OCI-LY3 (cell line): ENCODE results near the gene C10orf71.

Source experiments
- H2AFZ ChIP-seq: fragments of 200-600, 300-600 bp; shearing (Covaris generic); 2 replicates; pipeline ENCODE4 v1.6.0; 2014; ENCODE audit warnings: antibody characterized with exemption, low read depth, low read length
- H3K27ac ChIP-seq: fragments of 200-600, 300-600 bp; sonication (generic); 2 replicates; pipeline ENCODE4 v1.5.1; 2014; ENCODE audit warnings: mild to moderate bottlenecking, low read length, moderate library complexity, mixed read lengths
- H3K27me3 ChIP-seq: fragments of 200-600, 300-600 bp; sonication (generic); 2 replicates; pipeline ENCODE4 v1.6.1; 2014; ENCODE audit warnings: low read depth, low read length, mixed read lengths
- H3K36me3 ChIP-seq: fragments of 200-600, 300-600 bp; sonication (generic); replicated peaks from 2 replicates; pipeline ENCODE3; 2014; ENCODE audit warnings: low read depth, low read length, mixed read lengths
- H3K4me1 ChIP-seq: fragments of 300-600, 200-600 bp; sonication (generic); 2 replicates; pipeline ENCODE4 v1.6.1; 2014; ENCODE audit warnings: low read length, mixed read lengths
- H3K4me2 ChIP-seq: fragments of 200-600, 300-600 bp; sonication (generic); 2 replicates; pipeline ENCODE4 v1.6.1; 2014; ENCODE audit warnings: low read length, mixed read lengths
- H3K4me3 ChIP-seq: fragments of 300-600, 200-600 bp; sonication (generic); 2 replicates; pipeline ENCODE4 v1.5.1; 2014; ENCODE audit warnings: antibody characterized with exemption, mild to moderate bottlenecking, low read length, moderate library complexity
- H3K79me2 ChIP-seq: fragments of 300-600, 200-600 bp; shearing (Covaris generic); 2 replicates; pipeline ENCODE4 v1.6.1; 2014; ENCODE audit warnings: mild to moderate bottlenecking, low read length, mixed read lengths
- H3K9ac ChIP-seq: fragments of 300-600, 200-600 bp; shearing (Covaris generic); 2 replicates; pipeline ENCODE4 v1.6.0; 2014; ENCODE audit warnings: mild to moderate bottlenecking, low read length, moderate library complexity
- H3K9me3 ChIP-seq: fragments of 200-600, 300-600 bp; shearing (Covaris generic); 2 replicates; pipeline ENCODE4 v1.6.1; 2014; ENCODE audit warnings: low read length, mixed read lengths; ENCODE audit not compliant: insufficient read depth
- H4K20me1 ChIP-seq: fragments of 200-600, 300-600 bp; sonication (generic); 2 replicates; pipeline ENCODE4 v1.6.1; 2016; ENCODE audit warnings: low read length, mixed read lengths; ENCODE audit not compliant: insufficient read depth
- EZH2phosphoT487 ChIP-seq: fragments of 200-600 bp; shearing (Covaris generic); IDR thresholded peaks from 2 replicates; pipeline ENCODE4 v1.6.1; 2018; ENCODE audit warnings: antibody characterized with exemption, mixed run types, low read depth
- TF ChIP-seq, protein P1 (sequence below): fragments of 200-600, 300-600 bp; sonication (generic); IDR thresholded peaks from 2 replicates; pipeline ENCODE4 v1.5.1; 2014; ENCODE audit warnings: antibody characterized with exemption, low read length, low read depth

The C10orf71 gene

DNA sequence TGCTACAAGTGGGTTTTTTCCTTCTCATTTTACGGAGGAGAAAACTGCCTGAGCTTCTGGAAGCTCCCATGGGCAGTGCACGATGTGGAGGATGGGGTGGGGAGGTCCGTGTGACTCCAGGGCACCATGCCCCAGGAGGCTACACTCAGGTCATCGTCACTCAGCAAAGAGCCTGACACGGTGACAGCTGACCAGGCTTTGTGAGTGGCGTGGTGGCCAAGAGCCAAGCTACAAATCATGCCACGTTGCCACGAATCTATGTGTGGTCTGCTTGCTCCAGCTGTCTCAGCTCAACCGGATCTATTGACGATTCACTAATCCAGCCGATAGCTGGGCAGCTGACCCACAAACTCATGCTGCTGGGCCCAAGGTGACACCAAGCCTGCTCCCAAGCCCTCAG, 27.6 kb upstream of the C10orf71 start:
- H2AFZ ChIP-seq = no peak overlapping the region
- no peaks in the 10 kb centered on the region for H4K20me1 ChIP-seq
- H3K27ac ChIP-seq = no peak overlapping the region

DNA sequence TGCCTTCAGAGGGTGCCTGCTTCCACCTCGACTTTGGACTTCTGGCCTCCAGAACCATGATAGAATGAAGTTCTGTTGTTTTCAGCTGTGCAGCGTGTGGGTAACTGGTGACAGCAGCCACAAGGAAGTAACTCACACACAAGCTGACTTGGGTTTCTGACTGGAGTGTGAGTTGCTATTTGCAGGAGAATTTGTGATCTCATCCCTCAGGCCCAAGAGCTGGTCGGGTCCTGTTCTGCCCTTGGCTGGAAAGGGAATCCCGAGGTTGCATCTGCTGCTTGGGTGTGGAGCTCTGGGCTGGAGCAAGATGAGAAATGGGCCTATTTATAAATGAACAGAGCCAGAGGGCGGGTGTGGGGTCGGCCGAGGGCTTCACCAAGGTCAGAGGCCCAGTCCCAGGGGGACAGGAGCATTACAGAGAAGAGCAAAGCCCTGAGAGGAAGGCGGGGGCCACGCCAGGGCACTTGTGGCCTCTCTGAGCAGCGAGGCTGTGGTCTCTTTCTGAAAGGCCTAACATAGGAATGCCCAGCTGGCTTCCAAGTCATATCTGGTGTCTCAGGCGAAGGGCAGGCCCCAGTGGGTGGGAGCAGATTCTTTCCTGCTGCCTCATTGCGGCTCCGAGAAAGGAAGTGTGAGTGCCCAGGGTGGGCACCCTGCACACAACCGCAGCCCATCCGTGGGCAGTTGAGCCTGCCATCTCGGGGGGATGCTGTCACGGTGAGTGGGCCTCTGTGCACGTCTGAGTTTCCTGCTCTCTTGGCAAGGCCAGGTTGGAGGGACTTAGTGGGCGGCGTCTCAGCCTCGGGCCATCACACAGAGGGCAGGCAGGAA, 26.5 kb upstream of the C10orf71 start:
- Histone ChIP-seq H3K4me3 (no peak overlapping the region), H3K4me2 (no peak overlapping the region), H3K79me2 (no peaks in the 10 kb centered on the region), H3K9ac (no peak overlapping the region), H2AFZ (no peak overlapping the region; the same call in 1 of the 2 replicates), H3K4me1 (no peaks in the 10 kb centered on the region), H3K27me3 (no peaks in the 10 kb centered on the region), H4K20me1 (no peaks in the 10 kb centered on the region), H3K9me3 (no peaks in the 10 kb centered on the region), H3K27ac (no peak overlapping the region), H3K36me3 (no peaks in the 10 kb centered on the region)
- TF ChIP-seq, protein P1, sequence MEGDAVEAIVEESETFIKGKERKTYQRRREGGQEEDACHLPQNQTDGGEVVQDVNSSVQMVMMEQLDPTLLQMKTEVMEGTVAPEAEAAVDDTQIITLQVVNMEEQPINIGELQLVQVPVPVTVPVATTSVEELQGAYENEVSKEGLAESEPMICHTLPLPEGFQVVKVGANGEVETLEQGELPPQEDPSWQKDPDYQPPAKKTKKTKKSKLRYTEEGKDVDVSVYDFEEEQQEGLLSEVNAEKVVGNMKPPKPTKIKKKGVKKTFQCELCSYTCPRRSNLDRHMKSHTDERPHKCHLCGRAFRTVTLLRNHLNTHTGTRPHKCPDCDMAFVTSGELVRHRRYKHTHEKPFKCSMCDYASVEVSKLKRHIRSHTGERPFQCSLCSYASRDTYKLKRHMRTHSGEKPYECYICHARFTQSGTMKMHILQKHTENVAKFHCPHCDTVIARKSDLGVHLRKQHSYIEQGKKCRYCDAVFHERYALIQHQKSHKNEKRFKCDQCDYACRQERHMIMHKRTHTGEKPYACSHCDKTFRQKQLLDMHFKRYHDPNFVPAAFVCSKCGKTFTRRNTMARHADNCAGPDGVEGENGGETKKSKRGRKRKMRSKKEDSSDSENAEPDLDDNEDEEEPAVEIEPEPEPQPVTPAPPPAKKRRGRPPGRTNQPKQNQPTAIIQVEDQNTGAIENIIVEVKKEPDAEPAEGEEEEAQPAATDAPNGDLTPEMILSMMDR = no peak
- TF ChIP-seq EZH2phosphoT487 = no peak

More for the DNA sequence above, 27.6 kb upstream of the C10orf71 start:
- Histone ChIP-seq H3K4me1 (no peaks in the 10 kb centered on the region), H3K79me2 (no peaks in the 10 kb centered on the region), H3K4me2 (no peak overlapping the region), H3K9ac (no peak overlapping the region), H3K4me3 (no peak overlapping the region), H3K9me3 (no peaks in the 10 kb centered on the region), H3K27me3 (no peaks in the 10 kb centered on the region), H3K36me3 (no peaks in the 10 kb centered on the region)
- TF ChIP-seq, protein P1 = no peak
- no peak for TF ChIP-seq EZH2phosphoT487

DNA sequence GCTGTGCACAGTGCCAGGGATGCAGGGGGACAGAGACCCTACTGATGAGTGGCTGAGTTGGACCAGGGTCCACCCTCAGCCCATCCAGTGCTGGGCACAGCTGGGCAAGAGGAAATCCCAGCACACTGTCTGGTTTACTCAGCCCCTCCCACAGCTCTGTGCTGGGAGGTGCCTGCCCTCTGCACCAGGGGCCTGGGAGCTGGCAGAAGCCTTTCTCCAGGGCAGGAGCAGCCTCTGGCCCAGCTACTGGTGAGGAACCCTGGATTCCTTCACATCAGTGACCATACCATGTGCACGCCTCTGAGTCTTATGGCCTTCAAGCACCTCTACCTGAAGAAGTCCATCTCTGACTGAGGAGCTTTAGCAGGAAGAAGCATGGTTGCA, 25.9 kb upstream of the C10orf71 start:
- H3K9ac ChIP-seq = no peak overlapping the region
- TF ChIP-seq EZH2phosphoT487 = no peak
- TF ChIP-seq, protein P1 = no peak
- H3K79me2 ChIP-seq = no peaks in the 10 kb centered on the region
- H3K36me3 ChIP-seq = no peaks in the 10 kb centered on the region
- H3K4me1 ChIP-seq = no peaks in the 10 kb centered on the region
- H3K4me3 ChIP-seq = no peak overlapping the region
- no peak overlapping the region for H3K4me2 ChIP-seq
- H3K27ac ChIP-seq = no peak overlapping the region
- no peak overlapping the region for H2AFZ ChIP-seq
- H3K27me3 ChIP-seq = no peaks in the 10 kb centered on the region
- H3K9me3 ChIP-seq = no peaks in the 10 kb centered on the region
- H4K20me1 ChIP-seq = no peaks in the 10 kb centered on the region

DNA sequence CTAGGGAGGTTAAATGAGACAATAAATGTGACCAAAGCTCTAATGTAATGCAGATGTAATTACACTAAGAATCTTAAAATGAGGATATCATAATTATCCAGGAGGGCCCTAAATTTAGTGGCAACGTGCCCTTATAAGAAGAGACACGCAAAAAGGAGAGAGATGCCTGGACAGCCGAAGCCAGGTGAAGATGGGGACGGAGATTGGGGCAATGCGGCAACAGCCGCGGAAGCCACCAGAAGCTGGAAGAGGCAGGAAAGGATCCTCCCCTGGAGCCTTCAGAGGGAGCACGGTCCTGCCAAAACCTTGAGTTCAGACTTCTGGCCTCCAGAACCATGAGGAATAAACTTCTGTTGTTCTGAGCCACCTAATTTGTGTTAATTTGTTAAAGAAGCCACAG, 25.3 kb upstream of the C10orf71 start:
- Histone ChIP-seq H3K4me1 (no peaks in the 10 kb centered on the region), H3K27ac (no peak overlapping the region), H4K20me1 (no peaks in the 10 kb centered on the region), H3K9ac (no peak overlapping the region), H2AFZ (no peak overlapping the region), H3K79me2 (no peaks in the 10 kb centered on the region), H3K9me3 (no peaks in the 10 kb centered on the region), H3K4me2 (no peak overlapping the region), H3K36me3 (no peaks in the 10 kb centered on the region), H3K4me3 (no peak overlapping the region), H3K27me3 (no peaks in the 10 kb centered on the region)
- TF ChIP-seq, protein P1 = no peak
- no peak for TF ChIP-seq EZH2phosphoT487
